Measurements from ENCODE around the gene NPC1L1.

Gene NPC1L1, protein sequence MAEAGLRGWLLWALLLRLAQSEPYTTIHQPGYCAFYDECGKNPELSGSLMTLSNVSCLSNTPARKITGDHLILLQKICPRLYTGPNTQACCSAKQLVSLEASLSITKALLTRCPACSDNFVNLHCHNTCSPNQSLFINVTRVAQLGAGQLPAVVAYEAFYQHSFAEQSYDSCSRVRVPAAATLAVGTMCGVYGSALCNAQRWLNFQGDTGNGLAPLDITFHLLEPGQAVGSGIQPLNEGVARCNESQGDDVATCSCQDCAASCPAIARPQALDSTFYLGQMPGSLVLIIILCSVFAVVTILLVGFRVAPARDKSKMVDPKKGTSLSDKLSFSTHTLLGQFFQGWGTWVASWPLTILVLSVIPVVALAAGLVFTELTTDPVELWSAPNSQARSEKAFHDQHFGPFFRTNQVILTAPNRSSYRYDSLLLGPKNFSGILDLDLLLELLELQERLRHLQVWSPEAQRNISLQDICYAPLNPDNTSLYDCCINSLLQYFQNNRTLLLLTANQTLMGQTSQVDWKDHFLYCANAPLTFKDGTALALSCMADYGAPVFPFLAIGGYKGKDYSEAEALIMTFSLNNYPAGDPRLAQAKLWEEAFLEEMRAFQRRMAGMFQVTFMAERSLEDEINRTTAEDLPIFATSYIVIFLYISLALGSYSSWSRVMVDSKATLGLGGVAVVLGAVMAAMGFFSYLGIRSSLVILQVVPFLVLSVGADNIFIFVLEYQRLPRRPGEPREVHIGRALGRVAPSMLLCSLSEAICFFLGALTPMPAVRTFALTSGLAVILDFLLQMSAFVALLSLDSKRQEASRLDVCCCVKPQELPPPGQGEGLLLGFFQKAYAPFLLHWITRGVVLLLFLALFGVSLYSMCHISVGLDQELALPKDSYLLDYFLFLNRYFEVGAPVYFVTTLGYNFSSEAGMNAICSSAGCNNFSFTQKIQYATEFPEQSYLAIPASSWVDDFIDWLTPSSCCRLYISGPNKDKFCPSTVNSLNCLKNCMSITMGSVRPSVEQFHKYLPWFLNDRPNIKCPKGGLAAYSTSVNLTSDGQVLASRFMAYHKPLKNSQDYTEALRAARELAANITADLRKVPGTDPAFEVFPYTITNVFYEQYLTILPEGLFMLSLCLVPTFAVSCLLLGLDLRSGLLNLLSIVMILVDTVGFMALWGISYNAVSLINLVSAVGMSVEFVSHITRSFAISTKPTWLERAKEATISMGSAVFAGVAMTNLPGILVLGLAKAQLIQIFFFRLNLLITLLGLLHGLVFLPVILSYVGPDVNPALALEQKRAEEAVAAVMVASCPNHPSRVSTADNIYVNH (N-terminal part only)

DNA sequence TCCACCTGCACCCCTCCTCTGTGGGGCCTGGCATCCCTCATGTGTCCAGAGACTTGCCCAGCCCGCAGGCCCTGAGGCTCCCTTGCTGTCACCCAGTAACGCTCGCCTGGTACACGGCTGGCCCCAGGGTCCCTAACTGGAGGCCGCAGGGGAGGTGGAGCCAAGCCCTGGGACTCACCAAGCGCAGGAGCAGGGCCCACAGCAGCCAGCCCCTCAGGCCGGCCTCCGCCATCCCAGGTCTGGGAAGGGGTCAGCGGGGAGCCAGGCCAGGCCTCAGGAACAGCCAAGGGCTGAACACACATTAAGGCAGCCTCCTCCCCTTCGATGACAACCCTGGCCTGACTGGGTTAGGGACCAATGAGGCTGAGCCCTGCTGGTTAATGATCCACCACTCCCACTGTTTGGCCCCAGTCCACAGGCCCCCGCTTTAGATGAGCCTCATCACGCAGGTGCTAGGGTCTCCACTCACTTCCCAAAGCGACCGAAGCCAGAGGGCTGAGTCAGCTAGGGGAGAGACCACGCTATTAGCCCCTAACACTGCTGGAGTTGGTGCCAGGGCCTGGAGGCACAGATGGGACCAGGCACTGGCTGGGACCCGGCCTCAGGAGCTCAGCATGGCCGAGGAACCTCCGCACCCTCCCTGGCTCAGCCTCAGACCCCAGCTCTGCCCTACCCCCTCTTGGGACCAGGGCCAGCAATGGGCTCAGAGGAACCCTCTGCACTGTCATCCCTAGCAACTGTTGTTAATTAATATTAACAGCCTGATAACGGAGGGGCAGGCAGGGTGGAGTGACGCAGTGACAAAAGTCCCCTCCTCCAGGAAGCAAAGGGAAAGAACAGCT is at the start of gene NPC1L1:
Gene NPC1L1 (minus strand): TSS at position 303 of the 842 bp plus-strand sequence. CDS start 71 bp downstream, at position 232.
- H3K36me3 ChIP-seq (ENCODE audit: control insufficient read depth, insufficient read depth, low read length, severe bottlenecking) = no peaks in the 10 kb centered on the region
- H3K9ac ChIP-seq (ENCODE audit: low read length) = no peak within 1 kb of the TSS
- no peak within 1 kb of the TSS for H3K4me3 ChIP-seq (ENCODE audit: low read length)
- no peak for DNase-seq (ENCODE audit: low read depth)
- H3K9me3 ChIP-seq (ENCODE audit: control insufficient read depth, low read length) = no peaks in the 10 kb centered on the region
- peaks cover 2% of the 10 kb centered on the region for H3K27me3 ChIP-seq (replicated peaks; ENCODE audit: control insufficient read depth, insufficient read depth, low read length)
- H3K4me1 ChIP-seq (ENCODE audit: control insufficient read depth, insufficient read depth, low read length) = peaks cover 7% of the 10 kb centered on the region

DNA sequence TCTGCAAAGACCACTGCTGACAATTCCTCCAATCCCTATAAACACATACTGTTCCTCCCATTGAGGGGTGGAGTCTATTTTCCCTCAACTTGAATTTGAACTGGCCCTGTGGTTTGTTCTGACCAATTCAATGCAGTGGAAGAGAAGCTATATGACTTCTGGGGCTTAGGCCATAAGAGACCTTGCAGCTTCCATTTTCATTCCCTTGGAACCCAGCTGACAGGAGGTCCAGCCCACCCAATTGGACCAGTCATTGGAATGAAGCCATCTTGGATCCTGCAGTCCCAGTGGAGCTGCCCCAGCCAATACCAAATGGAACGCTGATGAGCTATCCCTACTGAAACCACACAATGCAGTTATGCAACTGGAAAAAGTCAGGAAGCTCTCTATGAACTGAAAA is 49.8 kb upstream of the NPC1L1 start:
- Histone ChIP-seq H3K4me1 (ENCODE audit: control insufficient read depth, insufficient read depth, low read length) (peaks cover 4% of the 10 kb centered on the region), H3K27me3 (replicated peaks; ENCODE audit: control insufficient read depth, insufficient read depth, low read length) (no peaks in the 10 kb centered on the region), H3K36me3 (ENCODE audit: control insufficient read depth, insufficient read depth, low read length, severe bottlenecking) (no peaks in the 10 kb centered on the region), H3K4me3 (ENCODE audit: low read length) (no peak overlapping the region), H3K9me3 (ENCODE audit: control insufficient read depth, low read length) (no peaks in the 10 kb centered on the region), H3K9ac (ENCODE audit: low read length) (no peak overlapping the region)
- DNase-seq (ENCODE audit: low read depth) = no peak

DNA sequence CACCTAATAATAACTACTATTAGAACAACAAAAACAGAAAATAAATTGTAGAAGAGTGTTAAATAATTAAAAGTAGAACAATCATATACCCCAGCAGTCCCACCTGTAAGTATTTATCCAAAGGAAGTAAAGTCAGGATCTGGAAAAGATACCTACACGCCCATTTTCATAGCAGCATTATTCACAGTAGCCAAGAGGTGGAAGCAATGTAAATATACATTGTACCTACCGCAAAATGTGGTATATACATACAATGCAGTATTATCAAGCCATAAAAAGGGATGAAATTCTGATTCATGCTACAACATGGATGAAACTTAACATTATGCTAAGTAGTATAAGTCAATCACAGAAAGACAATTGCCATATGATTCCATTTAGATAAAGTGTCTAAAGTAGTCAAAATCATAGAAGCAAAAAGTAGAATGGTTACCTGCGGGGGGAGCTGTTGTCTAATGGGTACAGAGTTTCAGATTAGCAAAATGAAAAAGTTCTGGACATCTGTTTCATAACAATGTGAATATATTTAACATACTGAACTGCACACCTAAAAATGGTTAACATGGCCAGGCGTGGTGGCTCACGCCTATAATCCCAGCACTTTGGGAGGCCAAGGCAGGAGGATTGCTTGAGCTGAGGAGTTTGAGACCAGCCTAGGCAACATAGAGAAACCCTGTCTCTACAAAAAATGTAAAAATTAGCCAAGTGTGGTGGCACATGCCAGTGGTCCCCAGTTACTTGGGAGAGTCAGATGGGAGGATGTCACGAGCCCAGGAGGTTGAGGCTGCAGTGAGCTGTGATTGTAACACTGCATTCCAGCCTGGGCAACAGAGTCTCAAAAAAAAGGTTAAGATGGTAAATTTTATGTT is 46.9 kb upstream of the NPC1L1 start:
- peaks cover 3% of the 10 kb centered on the region for H3K4me1 ChIP-seq (ENCODE audit: control insufficient read depth, insufficient read depth, low read length)
- H3K36me3 ChIP-seq (ENCODE audit: control insufficient read depth, insufficient read depth, low read length, severe bottlenecking) = no peaks in the 10 kb centered on the region
- peak; percentile 89 for DNase-seq (ENCODE audit: low read depth)
- no peak overlapping the region for H3K4me3 ChIP-seq (ENCODE audit: low read length)
- H3K9ac ChIP-seq (ENCODE audit: low read length) = no peak overlapping the region
- no peaks in the 10 kb centered on the region for H3K27me3 ChIP-seq (replicated peaks; ENCODE audit: control insufficient read depth, insufficient read depth, low read length)
- H3K9me3 ChIP-seq (ENCODE audit: control insufficient read depth, low read length) = no peaks in the 10 kb centered on the region

DNA sequence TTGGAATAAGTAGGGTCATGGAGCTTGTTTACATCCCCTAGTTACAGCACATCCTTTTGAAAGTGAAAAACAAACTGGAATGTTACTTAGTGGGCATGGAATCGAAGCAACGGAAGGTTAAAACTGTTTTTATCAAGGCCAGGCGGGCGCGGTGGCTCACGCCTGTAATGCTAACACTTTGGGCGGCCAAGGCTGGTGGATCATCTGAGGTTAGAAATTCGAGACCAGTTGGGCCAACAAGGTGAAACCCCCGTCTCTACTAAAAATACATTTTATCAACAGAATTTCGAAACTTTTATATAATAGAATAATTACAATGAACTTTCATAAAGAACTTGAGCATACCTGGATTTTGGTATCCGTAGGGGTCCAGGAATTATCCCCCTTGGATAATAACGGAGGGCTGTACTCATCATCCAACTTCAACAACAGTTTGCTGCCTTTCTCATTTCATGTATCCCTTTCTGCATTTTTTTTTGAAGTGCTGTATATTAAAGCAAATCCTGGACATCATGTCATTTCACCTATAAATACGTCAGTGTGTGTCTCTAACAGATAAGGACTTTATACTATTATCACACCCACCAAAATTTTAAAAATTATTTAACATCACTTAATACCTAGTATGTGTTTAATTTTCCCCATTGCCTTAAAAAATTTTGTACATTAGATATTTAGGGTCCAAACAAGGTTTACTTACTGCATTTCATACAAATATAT is 42.2 kb upstream of the NPC1L1 start:
- H3K9me3 ChIP-seq (ENCODE audit: control insufficient read depth, low read length) = no peaks in the 10 kb centered on the region
- peak overlapping the region; percentile 96 for H3K9ac ChIP-seq (ENCODE audit: low read length)
- peak overlapping the region; percentile 95 for H3K4me3 ChIP-seq (ENCODE audit: low read length)
- peaks cover 17% of the 10 kb centered on the region for H3K36me3 ChIP-seq (ENCODE audit: control insufficient read depth, insufficient read depth, low read length, severe bottlenecking)
- no peak for DNase-seq (ENCODE audit: low read depth)
- no peaks in the 10 kb centered on the region for H3K27me3 ChIP-seq (replicated peaks; ENCODE audit: control insufficient read depth, insufficient read depth, low read length)
- H3K4me1 ChIP-seq (ENCODE audit: control insufficient read depth, insufficient read depth, low read length) = peaks cover 13% of the 10 kb centered on the region

DNA sequence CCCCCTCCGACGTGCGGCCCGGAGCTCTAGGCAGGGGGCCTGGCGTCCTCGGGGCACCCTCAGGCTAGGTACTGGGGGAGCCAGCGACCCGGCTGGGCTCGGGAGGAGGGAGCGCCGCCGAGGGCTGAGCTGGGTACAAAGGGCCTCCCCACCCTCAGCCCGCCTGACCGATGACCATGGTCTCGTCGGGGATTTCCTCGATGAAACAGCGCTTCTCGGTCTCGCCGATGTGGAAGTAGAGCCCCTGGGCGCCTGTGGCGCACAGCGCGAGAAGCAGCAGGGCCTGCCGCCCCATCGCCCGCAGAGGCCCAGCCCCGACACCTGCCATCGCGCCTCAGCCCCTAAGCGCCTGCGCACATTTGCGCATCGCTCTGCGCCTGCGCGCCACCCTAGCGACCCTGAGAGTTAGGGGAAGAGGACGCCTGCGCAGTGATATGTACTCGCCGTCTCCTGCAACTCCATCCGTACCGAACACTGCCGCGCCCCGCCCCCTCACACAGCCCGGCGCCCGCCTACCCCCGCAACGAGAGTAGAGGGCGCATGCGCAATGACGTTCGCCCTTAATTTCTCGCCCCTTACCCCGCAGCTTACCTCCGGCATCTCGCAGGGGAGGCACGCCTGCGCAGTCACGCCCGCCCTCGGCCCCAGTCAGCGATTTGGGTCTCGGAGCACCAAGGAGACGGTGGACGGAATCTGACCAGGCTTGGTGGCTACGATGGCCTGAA is 40.9 kb upstream of the NPC1L1 start, which contains the start of gene TMED4:
Gene TMED4 (minus strand): TSS at position 353 of the 725 bp plus-strand sequence. CDS start 25 bp downstream, at position 328.
- H3K4me3 ChIP-seq (ENCODE audit: low read length) = peak within 1 kb of the TSS; percentile 95
- H3K9me3 ChIP-seq (ENCODE audit: control insufficient read depth, low read length) = no peaks in the 10 kb centered on the region
- peaks cover 22% of the 10 kb centered on the region for H3K36me3 ChIP-seq (ENCODE audit: control insufficient read depth, insufficient read depth, low read length, severe bottlenecking)
- H3K9ac ChIP-seq (ENCODE audit: low read length) = peak within 1 kb of the TSS; percentile 96
- H3K4me1 ChIP-seq (ENCODE audit: control insufficient read depth, insufficient read depth, low read length) = peaks cover 13% of the 10 kb centered on the region
- DNase-seq (ENCODE audit: low read depth) = peak; percentile 99
- H3K27me3 ChIP-seq (replicated peaks; ENCODE audit: control insufficient read depth, insufficient read depth, low read length) = no peaks in the 10 kb centered on the region

DNA sequence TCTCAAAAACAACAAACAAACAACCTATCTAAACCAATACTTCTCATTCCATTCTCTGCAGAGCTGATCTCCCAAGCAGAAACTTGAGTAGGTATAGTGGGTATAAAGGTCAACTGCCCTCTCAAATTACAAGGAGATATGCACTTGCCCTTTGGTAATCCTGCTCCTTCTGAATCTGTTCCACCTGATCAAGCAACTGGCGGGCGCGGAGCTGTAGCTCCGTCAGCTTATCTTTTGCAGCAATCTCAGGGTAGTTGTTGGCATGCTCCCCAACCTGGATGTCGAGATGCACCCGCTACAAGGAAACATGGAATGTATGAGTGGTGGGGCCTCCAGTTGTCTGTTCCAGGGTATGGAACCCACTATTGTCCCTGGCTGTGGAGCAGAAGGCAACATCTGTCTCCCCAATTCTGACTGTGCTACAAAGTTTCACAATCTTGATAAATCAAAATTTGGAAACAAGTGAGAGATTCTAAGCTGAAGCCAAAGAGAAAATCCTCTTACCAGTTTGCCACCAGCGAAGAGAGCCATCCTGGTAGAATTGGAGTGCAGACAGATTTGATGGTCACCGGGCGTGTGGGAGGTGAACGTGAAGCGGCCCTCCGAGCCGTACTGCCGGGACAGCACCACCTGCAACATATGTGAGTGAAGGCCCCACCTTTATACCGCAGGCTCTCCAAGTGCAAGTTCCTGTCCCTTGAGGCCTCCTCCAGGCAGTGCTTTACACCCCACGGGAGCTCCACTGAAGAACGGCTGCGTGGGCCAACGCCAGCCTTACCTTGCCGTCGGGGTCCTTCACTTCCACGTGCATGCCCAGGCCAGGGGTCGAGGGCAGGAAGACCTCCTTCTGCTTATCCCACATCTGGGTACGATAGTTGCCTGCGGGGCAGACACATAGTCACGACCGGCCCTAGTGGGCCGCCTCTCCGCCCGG is 40.1 kb upstream of the NPC1L1 start:
- Histone ChIP-seq H3K36me3 (ENCODE audit: control insufficient read depth, insufficient read depth, low read length, severe bottlenecking) (peaks cover 24% of the 10 kb centered on the region), H3K9ac (ENCODE audit: low read length) (peak overlapping the region; percentile 96), H3K27me3 (replicated peaks; ENCODE audit: control insufficient read depth, insufficient read depth, low read length) (no peaks in the 10 kb centered on the region), H3K4me3 (ENCODE audit: low read length) (peak overlapping the region; percentile 95), H3K9me3 (ENCODE audit: control insufficient read depth, low read length) (no peaks in the 10 kb centered on the region), H3K4me1 (ENCODE audit: control insufficient read depth, insufficient read depth, low read length) (peaks cover 13% of the 10 kb centered on the region)
- DNase-seq (ENCODE audit: low read depth) = peak; percentile 21

DNA sequence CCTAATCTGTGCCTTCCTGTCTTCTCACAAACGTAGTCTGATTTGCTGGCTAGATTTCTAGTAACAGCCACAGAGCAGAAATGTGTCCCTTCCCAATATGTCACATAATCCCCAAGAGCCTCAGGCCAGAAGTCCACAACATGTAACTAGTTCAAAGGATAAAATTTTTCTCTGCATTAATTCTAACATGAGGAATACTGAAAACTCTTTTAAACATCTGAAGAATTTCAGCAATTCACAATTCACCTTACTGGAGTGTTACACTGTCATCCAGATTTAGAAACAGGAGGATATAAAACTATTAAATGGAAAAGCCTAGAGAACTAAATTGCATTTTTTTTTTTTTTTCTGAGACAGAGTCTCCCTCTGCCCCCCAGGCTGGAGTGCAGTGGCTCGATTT is 35.1 kb upstream of the NPC1L1 start:
- Histone ChIP-seq H3K4me1 (ENCODE audit: control insufficient read depth, insufficient read depth, low read length) (peaks cover 31% of the 10 kb centered on the region), H3K9ac (ENCODE audit: low read length) (no peak overlapping the region), H3K36me3 (ENCODE audit: control insufficient read depth, insufficient read depth, low read length, severe bottlenecking) (peaks cover 46% of the 10 kb centered on the region), H3K4me3 (ENCODE audit: low read length) (no peak overlapping the region), H3K9me3 (ENCODE audit: control insufficient read depth, low read length) (no peaks in the 10 kb centered on the region), H3K27me3 (replicated peaks; ENCODE audit: control insufficient read depth, insufficient read depth, low read length) (no peaks in the 10 kb centered on the region)
- DNase-seq (ENCODE audit: low read depth) = no peak

DNA sequence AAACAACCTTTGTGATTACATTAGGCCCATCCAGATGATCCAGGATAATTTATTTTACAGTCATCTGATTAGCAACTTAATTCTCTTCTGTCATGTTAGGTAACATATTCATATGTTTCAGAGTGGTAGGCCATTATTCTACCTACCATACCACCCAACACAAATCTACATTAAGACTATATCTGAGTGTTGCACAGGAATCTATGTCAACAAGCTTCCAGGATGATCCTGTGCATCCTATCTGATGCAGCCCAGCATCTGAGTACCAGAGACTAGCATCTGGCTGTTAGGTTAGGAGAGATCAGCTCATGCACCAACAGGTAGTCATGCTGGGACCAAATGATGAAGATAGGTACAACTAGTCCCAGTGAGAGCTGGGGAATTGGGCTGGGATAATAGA is 33.9 kb upstream of the NPC1L1 start:
- Histone ChIP-seq H3K9ac (ENCODE audit: low read length) (peak overlapping the region; percentile 97), H3K4me3 (ENCODE audit: low read length) (peak overlapping the region; percentile 99), H3K4me1 (ENCODE audit: control insufficient read depth, insufficient read depth, low read length) (peaks cover 26% of the 10 kb centered on the region), H3K27me3 (replicated peaks; ENCODE audit: control insufficient read depth, insufficient read depth, low read length) (no peaks in the 10 kb centered on the region), H3K9me3 (ENCODE audit: control insufficient read depth, low read length) (no peaks in the 10 kb centered on the region), H3K36me3 (ENCODE audit: control insufficient read depth, insufficient read depth, low read length, severe bottlenecking) (peaks cover 58% of the 10 kb centered on the region)
- no peak for DNase-seq (ENCODE audit: low read depth)

Data from adipocyte (in vitro differentiated cells).